ENCODE data around the gene LRIT2. TPM values are rescaled to one million over a fixed set of nuclear protein-coding genes. Genes with fewer than 3 reads are reported as not detected.

The LRIT2 gene
- total RNA-seq, 1 donor from 2014 or later = not detected

GRCh38 chr10:84178160-84178609, 47.2 kb downstream of the LRIT2 start:
- TF ChIP-seq CTCF (conservative IDR thresholded peaks at IDR 0.05; ENCODE audit: low read depth, low read length) = no peak
- no peak overlapping the region for H3K4me3 ChIP-seq (ENCODE audit: low read depth, low read length)
- DNase-seq (ENCODE audit: low read depth) = no peak

- no peak overlapping the region for H3K4me3 ChIP-seq (ENCODE audit: low read depth, low read length)
- no peak for TF ChIP-seq CTCF (conservative IDR thresholded peaks at IDR 0.05; ENCODE audit: low read depth, low read length)
These were observed 47.7 kb downstream of the LRIT2 start for GRCh38 chr10:84177541-84178141.

GRCh38 chr10:84176836-84177474, 48.4 kb downstream of the LRIT2 start:
- H3K4me3 ChIP-seq (ENCODE audit: low read depth, low read length) = no peak overlapping the region
- DNase-seq (ENCODE audit: low read depth) = no peak
- no peak for TF ChIP-seq CTCF (conservative IDR thresholded peaks at IDR 0.05; ENCODE audit: low read depth, low read length)

More at GRCh38 chr10:84177541-84178141, 47.7 kb downstream of the LRIT2 start:
- no peak for DNase-seq (ENCODE audit: low read depth)

GRCh38 chr10:84176351-84176750, 49.0 kb downstream of the LRIT2 start:
- no peak overlapping the region for H3K4me3 ChIP-seq (ENCODE audit: low read depth, low read length)
- TF ChIP-seq CTCF (conservative IDR thresholded peaks at IDR 0.05; ENCODE audit: low read depth, low read length) = no peak
- DNase-seq (ENCODE audit: low read depth) = no peak

GRCh38 chr10:84175436-84175835, 49.9 kb downstream of the LRIT2 start:
- no peak for DNase-seq (ENCODE audit: low read depth)
- no peak for TF ChIP-seq CTCF (conservative IDR thresholded peaks at IDR 0.05; ENCODE audit: low read depth, low read length)
- no peak overlapping the region for H3K4me3 ChIP-seq (ENCODE audit: low read depth, low read length)

- no peak for TF ChIP-seq CTCF (conservative IDR thresholded peaks at IDR 0.05; ENCODE audit: low read depth, low read length)
- DNase-seq (ENCODE audit: low read depth) = no peak
- H3K4me3 ChIP-seq (ENCODE audit: low read depth, low read length) = no peak within 1 kb of the TSS
These were observed 51.8 kb downstream of the LRIT2 start, which contains the start of gene GPR15LG for GRCh38 chr10:84173501-84173929. Gene GPR15LG, plus strand, starts transcription at chr10:84173801. Its CDS starts 51 bp downstream, at chr10:84173852.
